H9 (cell line): ENCODE data around the gene SERINC3. TPM values are rescaled to one million over a fixed set of nuclear protein-coding genes. Genes with fewer than 3 reads are reported as not detected.

Experiments used
- DNase-seq: peaks from one replicate; pipeline ENCODE4 v3.0.0-alpha.2; 2017
- H2AFZ ChIP-seq: one replicate; pipeline ENCODE4 v1.6.1; 2013; ENCODE audit warnings: mild to moderate bottlenecking, low read length, control low read depth, moderate library complexity
- H2AK5ac ChIP-seq: 2 replicates; pipeline ENCODE4 v1.6.1; 2013; ENCODE audit warnings: low read length, control low read depth, mixed read lengths; ENCODE audit not compliant: insufficient read length
- H2BK120ac ChIP-seq: one replicate; pipeline ENCODE4 v1.6.1; 2013; ENCODE audit warnings: low read depth, mild to moderate bottlenecking, low read length, control low read depth, inconsistent platforms; ENCODE audit not compliant: poor library complexity, severe bottlenecking
- H2BK12ac ChIP-seq: 2 replicates; pipeline ENCODE4 v1.6.1; 2013; ENCODE audit warnings: low read length, control low read depth, mixed read lengths, low read depth; ENCODE audit not compliant: insufficient read length
- H2BK15ac ChIP-seq: 2 replicates; pipeline ENCODE4 v1.6.1; 2013; ENCODE audit warnings: low read depth, low read length, control low read depth
- H2BK20ac ChIP-seq: one replicate; pipeline ENCODE4 v1.6.1; 2013; ENCODE audit warnings: low read depth, mild to moderate bottlenecking, low read length, control low read depth, inconsistent platforms; ENCODE audit not compliant: poor library complexity, severe bottlenecking
- H2BK5ac ChIP-seq: 2 replicates; pipeline ENCODE4 v1.6.1; 2013; ENCODE audit warnings: low read length, control low read depth, mixed read lengths; ENCODE audit not compliant: insufficient read length
- H3K14ac ChIP-seq: 2 replicates; pipeline ENCODE4 v1.6.1; 2013; ENCODE audit warnings: low read length, control low read depth; ENCODE audit not compliant: insufficient read depth
- H3K18ac ChIP-seq: 2 replicates; pipeline ENCODE4 v1.6.1; 2013; ENCODE audit warnings: low read depth, mild to moderate bottlenecking, mixed read lengths, low read length, control low read depth; ENCODE audit not compliant: insufficient read length
- H3K23ac ChIP-seq: 2 replicates; pipeline ENCODE4 v1.6.1; 2013; ENCODE audit warnings: low read length, control low read depth, mixed read lengths, low read depth; ENCODE audit not compliant: insufficient read length
- H3K23me2 ChIP-seq: 2 replicates; pipeline ENCODE4 v1.6.1; 2013; ENCODE audit warnings: low read depth, mild to moderate bottlenecking, mixed read lengths, low read length, control low read depth; ENCODE audit not compliant: insufficient read length, poor library complexity, severe bottlenecking
- H3K27ac ChIP-seq: 2 replicates; pipeline ENCODE4 v1.5.1; 2013; ENCODE audit warnings: low read length, control low read depth, mixed read lengths, low read depth; ENCODE audit not compliant: insufficient read length
- H3K27me3 ChIP-seq: 2 replicates; pipeline ENCODE4 v1.6.1; 2013; ENCODE audit warnings: low read length, control low read depth, inconsistent platforms; ENCODE audit not compliant: insufficient read depth
- H3K4ac ChIP-seq: 2 replicates; pipeline ENCODE4 v1.6.1; 2013; ENCODE audit warnings: low read depth, mild to moderate bottlenecking, control low read depth, inconsistent platforms, low read length, moderate library complexity
- H3K4me1 ChIP-seq: 2 replicates; pipeline ENCODE4 v1.6.1; 2013; ENCODE audit warnings: low read length, control low read depth, inconsistent platforms; ENCODE audit not compliant: insufficient read depth
- H3K4me2 ChIP-seq: 2 replicates; pipeline ENCODE4 v1.6.1; 2013; ENCODE audit warnings: low read length, control low read depth, mixed read lengths; ENCODE audit not compliant: insufficient read length, insufficient read depth
- H3K56ac ChIP-seq: 2 replicates; pipeline ENCODE4 v1.6.1; 2013; ENCODE audit warnings: low read depth, mild to moderate bottlenecking, mixed read lengths, low read length, control low read depth; ENCODE audit not compliant: insufficient read length
- H3K79me1 ChIP-seq: 2 replicates; pipeline ENCODE4 v1.6.1; 2013; ENCODE audit warnings: low read depth, mild to moderate bottlenecking, moderate library complexity, low read length, control low read depth, inconsistent platforms; ENCODE audit not compliant: insufficient read depth, poor library complexity, severe bottlenecking
- H3K79me2 ChIP-seq: 2 replicates; pipeline ENCODE4 v1.6.1; 2013; ENCODE audit warnings: low read length, control low read depth, inconsistent platforms; ENCODE audit not compliant: insufficient read depth
- H3K9ac ChIP-seq: 2 replicates; pipeline ENCODE4 v1.6.1; 2013; ENCODE audit warnings: low read length, control low read depth, mixed read lengths; ENCODE audit not compliant: insufficient read length; ENCODE audit errors: extremely low read depth
- H3K9me3 ChIP-seq: one replicate; pipeline ENCODE4 v1.6.1; 2013; ENCODE audit warnings: low read depth, low read length, inconsistent platforms; ENCODE audit not compliant: control insufficient read depth
- H3T11ph ChIP-seq: one replicate; pipeline ENCODE4 v1.6.1; 2013; ENCODE audit warnings: mild to moderate bottlenecking, low read length, control low read depth, inconsistent platforms
- H4K20me1 ChIP-seq: one replicate; pipeline ENCODE4 v1.6.1; 2013; ENCODE audit not compliant: control insufficient read depth, insufficient read length, insufficient read depth
- H4K5ac ChIP-seq: 2 replicates; pipeline ENCODE4 v1.6.1; 2013; ENCODE audit warnings: low read depth, mild to moderate bottlenecking, mixed read lengths, low read length, control low read depth; ENCODE audit not compliant: insufficient read length
- H4K8ac ChIP-seq: replicated peaks from 2 replicates; pipeline ENCODE4 v1.6.1; 2013; ENCODE audit warnings: low read length, control low read depth, mixed read lengths, low read depth; ENCODE audit not compliant: insufficient read length
- H4K91ac ChIP-seq: 2 replicates; pipeline ENCODE4 v1.6.1; 2013; ENCODE audit warnings: low read depth, mild to moderate bottlenecking, moderate library complexity, mixed read lengths, low read length, control low read depth; ENCODE audit not compliant: insufficient read length
- H3K27ac Mint-ChIP-seq, 3 experiments: 2 replicates in 2 of 3; 3 replicates in 1 of 3; pipeline ENCODE4 v1.8.0; 2020 to 2021; ENCODE audit warnings: mixed read lengths in 3 of 3, mild to moderate bottlenecking in 1 of 3, moderate library complexity in 1 of 3
- H3K27me3 Mint-ChIP-seq: 2 replicates; pipeline ENCODE4 v1.8.0; 2021; ENCODE audit warnings: low read depth, mild to moderate bottlenecking, moderate library complexity, mixed read lengths
- H3K36me3 Mint-ChIP-seq, 3 experiments: 2 replicates in 2 of 3; 3 replicates in 1 of 3; pipeline ENCODE4 v1.8.0; 2020 to 2021; ENCODE audit warnings: low read depth in 3 of 3, mixed read lengths in 3 of 3; ENCODE audit not compliant: insufficient read depth in 1 of 3
- H3K4me1 Mint-ChIP-seq, 2 experiments: 2 replicates each; pipeline ENCODE4 v1.8.0; 2020; ENCODE audit warnings: mixed read lengths in 2 of 2
- H3K4me3 Mint-ChIP-seq, 2 experiments: 2 replicates in 1 of 2; 3 replicates in 1 of 2; pipeline ENCODE4 v1.8.0; 2020 to 2021; ENCODE audit warnings: mild to moderate bottlenecking in 2 of 2, mixed read lengths in 2 of 2, moderate library complexity in 1 of 2
- H3K9me3 Mint-ChIP-seq, 2 experiments: 2 replicates in 1 of 2; 3 replicates in 1 of 2; pipeline ENCODE4 v1.8.0; 2020; ENCODE audit warnings: mild to moderate bottlenecking in 2 of 2, mixed read lengths in 2 of 2, moderate library complexity in 1 of 2
- CTCF ChIP-seq: fragments of 200-600 bp; sonication (generic); conservative IDR thresholded peaks from 3 replicates; pipeline ENCODE4 v1.8.0; 2021; ENCODE audit warnings: antibody characterized with exemption, mild to moderate bottlenecking
- WGBS: extraction: QIAGEN DNeasy Blood & Tissue Kit; methylation state at CpG from one replicate; pipeline ENCODE4 v1.1.7; 2013; ENCODE audit warnings: missing lambda C conversion rate, low lambda C conversion rate, mixed read lengths; ENCODE audit not compliant: insufficient read length; ENCODE audit errors: extremely low coverage; 5-methylcytosine and 5-hydroxymethylcytosine counted together
- total RNA-seq: library from RNA; stranded (reverse); gene quantifications from 2 replicates; pipeline ENCODE4 v1.2.1, GENCODE V29; 2021

SERINC3 gene
- total RNA-seq, 1 experiment from 2014 or later = 41.5 TPM

DNA sequence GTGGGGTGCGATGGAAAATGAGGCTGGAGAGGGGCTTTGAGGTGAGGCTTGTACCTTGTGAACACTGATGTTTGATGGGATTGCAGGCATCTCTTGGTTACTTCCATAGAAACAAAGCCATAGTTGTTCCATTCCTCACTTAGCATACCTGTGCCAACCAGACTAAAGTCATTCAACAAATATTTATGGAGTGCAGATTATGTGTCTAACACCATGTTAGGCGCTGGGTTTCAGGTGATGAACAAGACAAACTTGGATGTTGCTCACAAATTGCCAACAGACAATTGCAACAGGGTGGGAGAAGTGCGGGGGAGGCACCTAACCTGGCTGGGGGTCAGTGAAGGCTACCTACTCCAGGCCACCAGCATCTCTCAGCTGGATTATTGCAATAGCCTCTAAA, 44.7 kb downstream of the SERINC3 start:
- no peak overlapping the region for H3K14ac ChIP-seq
- H3K27me3 Mint-ChIP-seq = peaks cover 5% of the 10 kb centered on the region
- H3K23me2 ChIP-seq = no peaks in the 10 kb centered on the region
- H3T11ph ChIP-seq = no peak overlapping the region
- no peak overlapping the region for H2BK120ac ChIP-seq
- H3K4me1 Mint-ChIP-seq = peaks cover 16 to 18% of the 10 kb centered on the region in 2 experiments
- H3K4me2 ChIP-seq = no peak overlapping the region
- no peak overlapping the region for H3K27ac ChIP-seq
- no peak overlapping the region for H3K23ac ChIP-seq
- no peaks in the 10 kb centered on the region for H3K27me3 ChIP-seq
- no peak overlapping the region for H3K27ac Mint-ChIP-seq
- no peak for TF ChIP-seq CTCF
- peak overlapping the region; percentile 25 to 95; a peak in 4 of 5 replicates for H3K4me3 Mint-ChIP-seq
- no peak overlapping the region for H4K91ac ChIP-seq
- no peak overlapping the region for H2BK12ac ChIP-seq
- no peaks in the 10 kb centered on the region for H3K79me2 ChIP-seq
- H4K20me1 ChIP-seq = no peaks in the 10 kb centered on the region
- H3K9me3 Mint-ChIP-seq = no peaks in the 10 kb centered on the region
- peaks cover 3% of the 10 kb centered on the region; the same call in 1 of the 2 replicates for H3K4me1 ChIP-seq
- H2BK5ac ChIP-seq = no peak overlapping the region
- no peak overlapping the region for H4K5ac ChIP-seq
- peaks cover 7 to 21% (median 19%) of the 10 kb centered on the region in 3 experiments; a peak in 6 of 7 replicates for H3K36me3 Mint-ChIP-seq
- no peak overlapping the region for H4K8ac ChIP-seq
- H3K56ac ChIP-seq = no peak overlapping the region
- no peak overlapping the region for H3K9ac ChIP-seq
- H2AFZ ChIP-seq = no peak overlapping the region
- H3K18ac ChIP-seq = no peak overlapping the region
- H2BK20ac ChIP-seq = no peak overlapping the region
- H2AK5ac ChIP-seq = no peak overlapping the region
- H3K9me3 ChIP-seq = no peaks in the 10 kb centered on the region
- WGBS = no CpG with 5 or more reads among the region's 3 CpGs
- H3K79me1 ChIP-seq = no peaks in the 10 kb centered on the region
- DNase-seq = no peak
- no peak overlapping the region for H2BK15ac ChIP-seq
- H3K4ac ChIP-seq = no peak overlapping the region
